Nephron progenitor cell (in vitro differentiated cells): ENCODE results near the gene BLVRB.
A peak's percentile ranks its signal among the peaks of the same experiment; 100 is the strongest.
"Not testable (repeated sequence)": the region's sequence is repeated elsewhere in the genome, so short reads cannot be mapped to it uniquely, and the experiment has no call there.

Source experiments
- DNase-seq: peaks from one replicate; pipeline ENCODE4 v3.0.0; 2021
- H3K27ac Mint-ChIP-seq: 2 replicates; pipeline ENCODE4 v1.8.0; 2021; ENCODE audit warnings: mild to moderate bottlenecking, moderate library complexity, mixed read lengths
- H3K27me3 Mint-ChIP-seq: 2 replicates; pipeline ENCODE4 v1.8.0; 2021; ENCODE audit warnings: mild to moderate bottlenecking, low read depth, mixed read lengths; ENCODE audit not compliant: poor library complexity
- H3K36me3 Mint-ChIP-seq: 2 replicates; pipeline ENCODE4 v1.8.0; 2021; ENCODE audit warnings: low read depth, mixed read lengths
- H3K4me1 Mint-ChIP-seq: 2 replicates; pipeline ENCODE4 v1.8.0; 2021; ENCODE audit warnings: mixed read lengths
- H3K4me3 Mint-ChIP-seq: 2 replicates; pipeline ENCODE4 v1.8.0; 2021; ENCODE audit warnings: mild to moderate bottlenecking, moderate library complexity, mixed read lengths
- H3K9me3 Mint-ChIP-seq: 2 replicates; pipeline ENCODE4 v1.8.0; 2021; ENCODE audit warnings: mild to moderate bottlenecking, moderate library complexity, mixed read lengths
- CTCF ChIP-seq: fragments of 200-600 bp; sonication (generic); IDR thresholded peaks from 2 replicates; pipeline ENCODE4 v1.5.0; 2021; ENCODE audit warnings: antibody characterized with exemption

BLVRB gene

GRCh38 chr19:40411125-40411842 lies 54.3 kb downstream of the BLVRB start:
- no peak for TF ChIP-seq CTCF

GRCh38 chr19:40410030-40410389 lies 55.5 kb downstream of the BLVRB start:
- Mint-ChIP-seq H3K4me1 (peaks cover 16% of the 10 kb centered on the region), H3K36me3 (no peaks in the 10 kb centered on the region), H3K4me3 (no peak overlapping the region), H3K27ac (no peak overlapping the region), H3K27me3 (peaks cover 8% of the 10 kb centered on the region), H3K9me3 (no peaks in the 10 kb centered on the region)
- DNase-seq, result no peak
- TF ChIP-seq CTCF, result no peak

More at GRCh38 chr19:40411125-40411842, 54.3 kb downstream of the BLVRB start:
- Mint-ChIP-seq H3K36me3 (no peaks in the 10 kb centered on the region), H3K4me3 (no peak overlapping the region), H3K9me3 (no peaks in the 10 kb centered on the region), H3K27me3 (peaks cover 8% of the 10 kb centered on the region), H3K27ac (peak overlapping the region; percentile 95), H3K4me1 (peaks cover 26% of the 10 kb centered on the region)
- DNase-seq, result no peak

- H3K4me1 Mint-ChIP-seq, result peaks cover 21% of the 10 kb centered on the region
- H3K27me3 Mint-ChIP-seq, H3K9me3 Mint-ChIP-seq, DNase-seq, H3K4me3 Mint-ChIP-seq, H3K27ac Mint-ChIP-seq, H3K36me3 Mint-ChIP-seq: not testable (repeated sequence)
These were observed 57.0 kb downstream of the BLVRB start for GRCh38 chr19:40408598-40408925.

GRCh38 chr19:40407714-40408597 lies 57.6 kb downstream of the BLVRB start:
- no peak for DNase-seq
- H3K27me3 Mint-ChIP-seq, result peaks cover 8% of the 10 kb centered on the region
- peaks cover 22% of the 10 kb centered on the region for H3K4me1 Mint-ChIP-seq
- no peaks in the 10 kb centered on the region for H3K36me3 Mint-ChIP-seq
- H3K9me3 Mint-ChIP-seq, result no peaks in the 10 kb centered on the region
- TF ChIP-seq CTCF, result no peak
- H3K27ac Mint-ChIP-seq, result no peak overlapping the region
- no peak overlapping the region for H3K4me3 Mint-ChIP-seq

GRCh38 chr19:40403262-40403984 lies 62.1 kb downstream of the BLVRB start:
- DNase-seq, result peak; percentile 98
- H3K36me3 Mint-ChIP-seq, result no peaks in the 10 kb centered on the region
- peak overlapping the region; percentile 89 for H3K4me3 Mint-ChIP-seq
- peak overlapping the region; percentile 40 for H3K27ac Mint-ChIP-seq
- H3K4me1 Mint-ChIP-seq, result peaks cover 39% of the 10 kb centered on the region
- no peaks in the 10 kb centered on the region for H3K9me3 Mint-ChIP-seq
- no peak for TF ChIP-seq CTCF
- H3K27me3 Mint-ChIP-seq, result peaks cover 9% of the 10 kb centered on the region

- TF ChIP-seq CTCF, result no peak
- H3K27ac Mint-ChIP-seq, result no peak overlapping the region
- DNase-seq, result no peak
- H3K4me3 Mint-ChIP-seq, result no peak overlapping the region
- peaks cover 39% of the 10 kb centered on the region for H3K4me1 Mint-ChIP-seq
- peaks cover 9% of the 10 kb centered on the region for H3K27me3 Mint-ChIP-seq
- H3K36me3 Mint-ChIP-seq, result no peaks in the 10 kb centered on the region
- H3K9me3 Mint-ChIP-seq, result no peaks in the 10 kb centered on the region
These were observed 65.0 kb downstream of the BLVRB start for GRCh38 chr19:40400559-40400958.
